SK-N-SH treated with all-trans-retinoic acid at 6 μM for 48 hours (cell line): ENCODE results near the gene RPS19.
A peak's percentile ranks its signal among the peaks of the same experiment; 100 is the strongest.

Experiments used
- ATAC-seq: fragments of 200-7000 bp; cut with Tn5 transposase; 3 replicates; pipeline ENCODE4 v1.9.1; 2020; ENCODE audit warnings: mild to moderate bottlenecking, moderate library complexity
- ARNTL ChIP-seq: fragments of 450-650 bp; formaldehyde crosslinking; IDR thresholded peaks from 2 replicates; pipeline ENCODE4 v1.5.0; 2020; ENCODE audit warnings: low read depth, mild to moderate bottlenecking, moderate library complexity, borderline replicate concordance
- BACH2 ChIP-seq: fragments of 250-450 bp; sonication (Bioruptor Pico); IDR thresholded peaks from 2 replicates; pipeline ENCODE4 v1.9.0; 2021; ENCODE audit warnings: mild to moderate bottlenecking, borderline replicate concordance
- CREB5 ChIP-seq: fragments of 250-450 bp; sonication (Bioruptor Pico); IDR thresholded peaks from 2 replicates; pipeline ENCODE4 v1.5.1; 2020; ENCODE audit warnings: low read depth, mild to moderate bottlenecking, moderate library complexity
- CSDC2 ChIP-seq: fragments of 250-450 bp; sonication (Bioruptor Pico); IDR thresholded peaks from 2 replicates; pipeline ENCODE4 v1.5.0; 2020; ENCODE audit warnings: mild to moderate bottlenecking, moderate library complexity
- ESRRG ChIP-seq: fragments of 250-450 bp; sonication (Bioruptor Pico); IDR thresholded peaks from 2 replicates; pipeline ENCODE4 v1.6.1; 2021; ENCODE audit warnings: mild to moderate bottlenecking
- GLIS3 ChIP-seq: fragments of 250-450 bp; sonication (Bioruptor Pico); IDR thresholded peaks from 2 replicates; pipeline ENCODE4 v1.5.0; 2020; ENCODE audit warnings: mild to moderate bottlenecking, moderate library complexity
- OSR1 ChIP-seq: fragments of 250-450 bp; sonication (Bioruptor Pico); IDR thresholded peaks from 2 replicates; pipeline ENCODE4 v1.8.0; 2022; ENCODE audit warnings: moderate library complexity, mild to moderate bottlenecking, inconsistent platforms
- PATZ1 ChIP-seq: fragments of 250-450 bp; sonication (Bioruptor Pico); IDR thresholded peaks from 2 replicates; pipeline ENCODE4 v1.8.0; 2020; ENCODE audit warnings: mild to moderate bottlenecking, moderate library complexity, borderline replicate concordance
- POU6F1 ChIP-seq: fragments of 250-450 bp; sonication (Bioruptor Pico); IDR thresholded peaks from 2 replicates; pipeline ENCODE4 v1.8.0; 2021; ENCODE audit warnings: low read depth, mild to moderate bottlenecking, moderate library complexity, borderline replicate concordance
- SNAI2 ChIP-seq: fragments of 250-450 bp; sonication (Bioruptor Pico); IDR thresholded peaks from 2 replicates; pipeline ENCODE4 v1.5.0; 2020; ENCODE audit warnings: mild to moderate bottlenecking, moderate library complexity
- TCF4 ChIP-seq: fragments of 250-450 bp; sonication (Bioruptor Pico); IDR thresholded peaks from 2 replicates; pipeline ENCODE4 v1.8.0; 2021; ENCODE audit warnings: mild to moderate bottlenecking, moderate library complexity, borderline replicate concordance
- TOX ChIP-seq: fragments of 250-450 bp; sonication (Bioruptor Pico); IDR thresholded peaks from 2 replicates; pipeline ENCODE4 v1.8.0; 2021; ENCODE audit warnings: mild to moderate bottlenecking, moderate library complexity, borderline replicate concordance
- TSHZ2 ChIP-seq: fragments of 250-450 bp; sonication (Bioruptor Pico); IDR thresholded peaks from 2 replicates; pipeline ENCODE4 v1.5.0; 2020; ENCODE audit warnings: mild to moderate bottlenecking, moderate library complexity
- ZC3H10 ChIP-seq: fragments of 250-450 bp; sonication (Bioruptor Pico); IDR thresholded peaks from 2 replicates; pipeline ENCODE4 v1.5.1; 2021; ENCODE audit warnings: mild to moderate bottlenecking, moderate library complexity
- ZFP3 ChIP-seq: fragments of 250-450 bp; sonication (Bioruptor Pico); IDR thresholded peaks from 2 replicates; pipeline ENCODE4 v1.5.0; 2020; ENCODE audit warnings: mild to moderate bottlenecking, moderate library complexity
- ZFP30 ChIP-seq: fragments of 450-650 bp; formaldehyde crosslinking; IDR thresholded peaks from 2 replicates; pipeline ENCODE4 v1.5.0; 2022; ENCODE audit warnings: mild to moderate bottlenecking, moderate library complexity
- ZNF565 ChIP-seq: fragments of 450-650 bp; formaldehyde crosslinking; conservative IDR thresholded peaks from 2 replicates; pipeline ENCODE4 v1.5.0; 2020; ENCODE audit warnings: low read depth, mild to moderate bottlenecking, moderate library complexity
- ZNF70 ChIP-seq: fragments of 450-650 bp; formaldehyde crosslinking; IDR thresholded peaks from 2 replicates; pipeline ENCODE4 v1.5.0; 2020; ENCODE audit warnings: mild to moderate bottlenecking, moderate library complexity
- ZNF8 ChIP-seq: fragments of 450-650 bp; formaldehyde crosslinking; IDR thresholded peaks from 2 replicates; pipeline ENCODE4 v1.5.0; 2020; ENCODE audit warnings: mild to moderate bottlenecking, moderate library complexity

RPS19 gene

GRCh38 chr19:41890936-41891335 is 30.9 kb downstream of the RPS19 start:
- TF ChIP-seq OSR1 (no peak), TOX (CRISPR knock-in tag) (no peak), ZC3H10 (CRISPR knock-in tag) (no peak), ESRRG (CRISPR knock-in tag) (no peak), SNAI2 (CRISPR knock-in tag) (no peak), BACH2 (no peak), ZNF565 (CRISPR knock-in tag) (no peak), POU6F1 (CRISPR knock-in tag) (no peak), ARNTL (CRISPR knock-in tag) (no peak), TCF4 (CRISPR knock-in tag) (no peak), ZNF70 (no peak)
- TF ChIP-seq, all 23 proteins: peak for 0
- ATAC-seq = no peak

GRCh38 chr19:41892173-41892902 is 32.3 kb downstream of the RPS19 start:
- no peak for ATAC-seq
- TF ChIP-seq TSHZ2 (CRISPR knock-in tag) = no peak

- TF ChIP-seq ARNTL (CRISPR knock-in tag) = no peak
- no peak for TF ChIP-seq CREB5 (CRISPR knock-in tag)
- TF ChIP-seq TCF4 (CRISPR knock-in tag) = no peak
- TF ChIP-seq OSR1 = no peak
- TF ChIP-seq ZFP30 (CRISPR knock-in tag) = no peak
- no peak for TF ChIP-seq TOX (CRISPR knock-in tag)
- no peak for TF ChIP-seq ZFP3
- TF ChIP-seq, all 23 proteins: peak for 0
- ATAC-seq = peak; percentile 19; the same call in 1 of the 3 replicates
These were observed 33.8 kb downstream of the RPS19 start for GRCh38 chr19:41893899-41894298.

GRCh38 chr19:41894350-41894749 is 34.3 kb downstream of the RPS19 start:
- no peak for TF ChIP-seq PATZ1 (CRISPR knock-in tag)
- TF ChIP-seq GLIS3 = no peak
- no peak for TF ChIP-seq ZNF70
- no peak for TF ChIP-seq TOX (CRISPR knock-in tag)
- no peak for TF ChIP-seq ZFP3
- no peak for TF ChIP-seq ARNTL (CRISPR knock-in tag)
- TF ChIP-seq POU6F1 (CRISPR knock-in tag) = no peak
- TF ChIP-seq TSHZ2 (CRISPR knock-in tag) = no peak
- no peak for TF ChIP-seq CREB5 (CRISPR knock-in tag)
- TF ChIP-seq ZC3H10 (CRISPR knock-in tag) = no peak
- TF ChIP-seq ZFP30 (CRISPR knock-in tag) = no peak
- no peak for TF ChIP-seq BACH2
- TF ChIP-seq ZNF565 (CRISPR knock-in tag) = no peak
- no peak for TF ChIP-seq CSDC2 (CRISPR knock-in tag)
- no peak for TF ChIP-seq TCF4 (CRISPR knock-in tag)
- TF ChIP-seq ZNF8 = no peak
- TF ChIP-seq OSR1 = no peak
- no peak for ATAC-seq
